Eye (tissue), 1 donor: ENCODE measurements around the gene LRRFIP2.

Source experiments
- DNase-seq: peaks from one replicate; pipeline ENCODE4 v3.0.0-alpha.2; 2015

The LRRFIP2 gene

DNA sequence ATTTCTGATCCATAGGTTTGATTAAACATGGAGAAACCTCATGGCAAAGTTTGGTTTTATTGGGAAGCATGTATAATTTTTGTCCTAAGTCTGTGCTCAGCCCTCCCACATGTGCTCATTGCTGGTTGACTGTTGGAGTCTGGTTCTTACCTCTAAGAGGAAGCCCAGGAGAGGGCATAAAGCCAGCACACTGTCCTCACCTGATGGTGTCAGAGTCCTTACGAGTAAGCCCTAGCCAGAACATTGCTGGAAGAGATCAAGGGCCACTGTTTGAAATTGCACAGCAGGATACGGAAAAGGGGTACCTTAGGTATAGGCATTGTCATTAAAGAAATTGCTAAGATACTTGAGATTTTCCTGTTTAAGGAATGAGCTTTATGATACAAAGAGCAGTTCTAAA is 159.8 kb downstream of the LRRFIP2 start:
- no peak for DNase-seq
